NB4 (cell line): Measurements from ENCODE around the gene PERP.
A peak's percentile ranks its signal among the peaks of the same experiment; 100 is the strongest.

ENCODE experiments used
- DNase-seq: peaks from one replicate; pipeline ENCODE4 v3.0.0; 2010; ENCODE audit warnings: low read depth
- H3K4me3 ChIP-seq: one replicate; pipeline ENCODE4 v1.5.1; 2011; ENCODE audit warnings: mild to moderate bottlenecking, low read depth, low read length, moderate library complexity
- CTCF ChIP-seq: IDR thresholded peaks from one replicate; pipeline ENCODE4 v1.5.1; 2012; ENCODE audit warnings: low read depth, low read length
- MYC ChIP-seq: IDR thresholded peaks from 2 replicates; pipeline ENCODE4 v1.6.1; 2011; ENCODE audit warnings: low read depth, low read length
- POLR2A ChIP-seq: IDR thresholded peaks from 2 replicates; pipeline ENCODE4 v1.6.1; 2011; ENCODE audit warnings: mild to moderate bottlenecking; ENCODE audit not compliant: insufficient read length; ENCODE audit errors: extremely low read depth
- TF ChIP-seq, protein P1 (sequence below): IDR thresholded peaks from 2 replicates; pipeline ENCODE4 v1.6.1; 2011; ENCODE audit warnings: low read depth, low read length

The PERP gene

DNA sequence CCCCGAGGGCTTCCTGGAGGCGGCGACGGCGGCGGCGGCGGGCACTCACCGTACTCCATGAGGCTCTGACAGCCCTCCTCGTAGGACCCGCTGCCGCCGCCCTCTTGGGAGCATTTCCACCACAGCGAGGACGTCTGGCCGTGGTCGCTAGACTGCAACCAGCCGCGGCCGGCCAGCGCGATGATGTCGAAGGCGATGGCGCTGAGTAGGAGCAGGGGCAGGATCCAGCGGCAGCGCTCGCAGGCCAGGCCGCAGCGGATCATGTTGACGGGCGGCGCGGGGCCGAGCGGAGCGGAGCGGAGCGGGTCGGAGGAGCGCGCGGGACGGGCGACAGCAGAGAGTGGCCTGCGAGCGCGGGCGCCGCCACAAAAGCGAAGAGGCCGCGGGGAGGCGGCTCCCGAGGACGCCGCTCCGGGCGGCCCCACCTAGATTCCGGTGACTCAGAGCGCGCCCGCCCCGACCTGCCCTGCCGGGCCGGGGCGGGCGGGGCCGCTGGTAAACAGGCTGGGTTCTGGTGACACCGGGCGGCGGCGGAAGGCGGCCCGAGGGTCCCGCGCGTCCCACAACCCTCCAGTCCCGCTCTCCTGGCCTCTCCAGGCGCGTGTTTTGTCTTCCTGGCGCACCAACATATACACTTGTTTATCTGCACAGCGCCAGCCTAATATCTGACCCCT, at the start of gene PERP:
Gene PERP, minus strand, starts transcription at position 342 of the 674 bp plus-strand sequence. Its CDS starts 79 bp downstream, at position 263.
- DNase-seq: peak; percentile 78
- H3K4me3 ChIP-seq: peak within 1 kb of the TSS; percentile 50

DNA sequence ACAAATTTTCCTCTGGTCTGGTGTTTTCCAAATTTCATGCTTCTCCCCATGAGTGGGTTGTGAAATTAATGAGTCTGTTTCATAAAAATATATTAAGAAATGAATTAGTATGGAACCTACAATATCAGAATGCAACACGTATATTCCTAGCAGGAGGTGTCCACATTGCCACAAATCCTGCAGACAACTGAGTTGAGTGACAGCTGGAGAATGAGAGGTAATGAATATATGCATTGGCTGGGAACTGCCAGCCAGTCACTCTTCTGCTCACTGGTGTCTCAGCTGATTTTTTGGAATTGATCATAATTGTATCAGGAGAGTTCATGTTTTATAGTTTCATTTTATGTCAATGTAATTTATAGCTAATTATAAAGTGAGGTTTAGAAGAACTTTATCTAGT, 48.2 kb upstream of the PERP start:
- no peak for DNase-seq
- H3K4me3 ChIP-seq: no peak overlapping the region
- TF ChIP-seq POLR2A: no peak
- TF ChIP-seq, protein P1, sequence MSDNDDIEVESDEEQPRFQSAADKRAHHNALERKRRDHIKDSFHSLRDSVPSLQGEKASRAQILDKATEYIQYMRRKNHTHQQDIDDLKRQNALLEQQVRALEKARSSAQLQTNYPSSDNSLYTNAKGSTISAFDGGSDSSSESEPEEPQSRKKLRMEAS: no peak
- TF ChIP-seq CTCF: no peak
- no peak for TF ChIP-seq MYC

More for the DNA sequence above, at the start of gene PERP:
- TF ChIP-seq MYC: no peak
- peak; percentile 18 for TF ChIP-seq POLR2A
- TF ChIP-seq, protein P1: no peak
- no peak for TF ChIP-seq CTCF

DNA sequence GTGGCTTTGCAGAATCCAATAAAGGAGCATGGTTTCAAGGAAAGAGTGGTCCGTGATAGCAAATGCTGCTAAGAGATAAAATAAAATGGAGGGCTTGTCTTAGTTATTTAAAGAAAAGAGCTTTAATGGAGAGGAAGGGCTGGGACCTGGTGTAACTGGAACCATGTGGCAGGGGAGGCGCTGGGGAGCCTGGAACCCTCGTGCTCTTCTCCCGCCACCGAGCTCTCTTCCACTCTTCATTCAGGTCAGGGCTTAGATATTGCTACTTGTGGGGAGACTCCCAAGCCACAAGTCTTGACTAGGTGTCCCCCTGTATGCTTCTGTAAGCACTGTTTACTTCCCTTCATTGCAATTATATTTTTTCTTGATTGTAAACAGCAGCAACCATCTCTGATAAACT, 39.3 kb upstream of the PERP start:
- no peak for TF ChIP-seq POLR2A
- no peak for TF ChIP-seq MYC
- no peak for TF ChIP-seq CTCF
- no peak for DNase-seq
- no peak overlapping the region for H3K4me3 ChIP-seq

- H3K4me3 ChIP-seq: no peak overlapping the region
- no peak for TF ChIP-seq MYC
- DNase-seq: no peak
These were observed 38.2 kb upstream of the PERP start for GRCh38 chr6:138145402-138145801.

DNA sequence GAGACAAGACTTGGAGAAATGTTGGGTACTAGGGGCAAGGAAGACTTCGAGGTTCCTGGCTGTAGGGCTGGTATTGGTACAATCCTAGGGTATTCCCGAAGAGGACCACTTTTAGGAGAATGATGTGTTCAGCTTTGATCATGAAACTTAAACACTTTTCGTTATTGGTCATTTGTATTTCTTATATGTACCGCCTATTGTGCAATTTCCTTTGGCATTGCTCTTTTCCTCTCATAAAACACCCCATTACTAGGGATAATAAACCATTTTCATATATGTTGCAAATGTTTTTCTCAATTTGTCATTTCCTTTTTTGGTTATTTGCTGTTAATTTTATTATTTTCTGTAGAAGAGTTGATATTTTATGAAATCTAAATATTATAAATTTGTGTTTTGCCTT, 35.6 kb upstream of the PERP start:
- no peak for DNase-seq
- TF ChIP-seq MYC (no peak), CTCF (no peak), POLR2A (no peak)
- TF ChIP-seq, protein P1: no peak
- H3K4me3 ChIP-seq: no peak overlapping the region

DNA sequence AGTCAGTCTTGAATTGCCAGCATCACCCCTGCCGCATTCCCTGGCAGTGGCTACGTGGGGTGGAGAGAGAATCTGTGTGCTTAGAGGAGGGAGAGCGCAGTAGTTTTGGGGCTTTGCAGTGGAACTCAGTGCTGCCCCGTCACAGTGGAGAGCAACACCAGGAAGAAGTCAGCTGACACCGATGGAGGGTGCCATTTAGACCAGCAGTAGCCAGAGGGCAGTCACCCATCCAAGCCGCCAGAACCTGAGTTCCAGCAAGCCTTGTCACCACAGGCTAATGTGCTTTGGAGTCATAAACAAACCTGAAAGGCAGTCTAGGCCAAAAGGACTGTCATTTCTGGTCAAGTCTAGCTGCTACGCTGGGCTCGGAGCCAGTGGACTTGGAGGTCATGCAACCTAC, 22.0 kb upstream of the PERP start:
- TF ChIP-seq CTCF (no peak), POLR2A (no peak), MYC (no peak)
- TF ChIP-seq, protein P1: no peak
- no peak overlapping the region for H3K4me3 ChIP-seq
- DNase-seq: no peak
